Measurements from ENCODE around the gene MEIS1.

- TF ChIP-seq, protein P1, sequence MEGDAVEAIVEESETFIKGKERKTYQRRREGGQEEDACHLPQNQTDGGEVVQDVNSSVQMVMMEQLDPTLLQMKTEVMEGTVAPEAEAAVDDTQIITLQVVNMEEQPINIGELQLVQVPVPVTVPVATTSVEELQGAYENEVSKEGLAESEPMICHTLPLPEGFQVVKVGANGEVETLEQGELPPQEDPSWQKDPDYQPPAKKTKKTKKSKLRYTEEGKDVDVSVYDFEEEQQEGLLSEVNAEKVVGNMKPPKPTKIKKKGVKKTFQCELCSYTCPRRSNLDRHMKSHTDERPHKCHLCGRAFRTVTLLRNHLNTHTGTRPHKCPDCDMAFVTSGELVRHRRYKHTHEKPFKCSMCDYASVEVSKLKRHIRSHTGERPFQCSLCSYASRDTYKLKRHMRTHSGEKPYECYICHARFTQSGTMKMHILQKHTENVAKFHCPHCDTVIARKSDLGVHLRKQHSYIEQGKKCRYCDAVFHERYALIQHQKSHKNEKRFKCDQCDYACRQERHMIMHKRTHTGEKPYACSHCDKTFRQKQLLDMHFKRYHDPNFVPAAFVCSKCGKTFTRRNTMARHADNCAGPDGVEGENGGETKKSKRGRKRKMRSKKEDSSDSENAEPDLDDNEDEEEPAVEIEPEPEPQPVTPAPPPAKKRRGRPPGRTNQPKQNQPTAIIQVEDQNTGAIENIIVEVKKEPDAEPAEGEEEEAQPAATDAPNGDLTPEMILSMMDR (IDR thresholded peaks at IDR 0.05), result peak; percentile 9 to 38 (median 23)
- no peak for TF ChIP-seq POLR2A (IDR thresholded peaks at IDR 0.05)
Observed at GRCh38 chr2:66574701-66575624, 140.0 kb downstream of the MEIS1 start.

All from testis (tissue), 2 donors.